Endothelial cell of umbilical vein (primary cell): ENCODE data around the gene TRAPPC3L. TPM values are rescaled to one million over a fixed set of nuclear protein-coding genes. Genes with fewer than 3 reads are reported as not detected.

ENCODE experiments used
- BruUV-seq: library from RNA; stranded (reverse); fragments of 400-500 nt; replicated peaks from 2 replicates; lab custom pipeline; 2021; lab: Mats Ljungman, UMichigan
- CTCF ChIA-PET: fragments of 300-600, 350-600 bp; sonication (Branson Sonifier 250); formaldehyde crosslinking; loops from one replicate; lab custom pipeline; 2021; ENCODE audit warnings: antibody characterized with exemption, inconsistent platforms; lab: Charles Lee
- POLR2A ChIA-PET: fragments of 300-600, 350-600 bp; sonication (Branson Sonifier 250); formaldehyde crosslinking; loops from one replicate; lab custom pipeline; 2021; ENCODE audit warnings: antibody characterized with exemption, inconsistent platforms; lab: Charles Lee
- DNase-seq: peaks from one replicate; pipeline ENCODE4 v3.0.0-alpha.2; 2011; ENCODE audit warnings: low read depth, low spot score
- FAIRE-seq: peaks from 2 replicates; lab custom pipeline; 2011; peaks lifted over from hg19 to GRCh38; lab: Jason Lieb, UNC
- H2AFZ ChIP-seq: 2 replicates; pipeline ENCODE4 v1.6.0; 2012; ENCODE audit warnings: low read depth, low read length, control low read depth, inconsistent platforms
- H3K27ac ChIP-seq: 2 replicates; pipeline ENCODE4 v1.5.1; 2011; ENCODE audit warnings: low read depth, mild to moderate bottlenecking, control low read depth, low read length, moderate library complexity; ENCODE audit not compliant: insufficient read depth
- H3K27me3 ChIP-seq, 2 experiments: 2 replicates each; pipeline versions ENCODE4 v1.6.0 to v1.6.1; 2011; ENCODE audit warnings: low read length in 2 of 2, mixed read lengths in 1 of 2; ENCODE audit not compliant: control insufficient read depth in 2 of 2, insufficient read depth in 2 of 2
- H3K36me3 ChIP-seq, 2 experiments: 2 replicates in 1 of 2; 3 replicates in 1 of 2; pipeline ENCODE4 v1.5.1; 2011; ENCODE audit warnings: low read length in 2 of 2, mild to moderate bottlenecking in 1 of 2, moderate library complexity in 1 of 2; ENCODE audit not compliant: control insufficient read depth in 2 of 2, insufficient read depth in 2 of 2; ENCODE audit errors: extremely low read depth in 1 of 2
- H3K4me1 ChIP-seq: 3 replicates; pipeline ENCODE4 v1.5.1; 2011; ENCODE audit warnings: mild to moderate bottlenecking, low read length; ENCODE audit not compliant: control insufficient read depth, insufficient read depth; ENCODE audit errors: extremely low read depth
- H3K4me2 ChIP-seq: 2 replicates; pipeline ENCODE4 v1.6.1; 2011; ENCODE audit warnings: low read length, control low read depth, mixed read lengths; ENCODE audit not compliant: insufficient read depth
- H3K4me3 ChIP-seq, 3 experiments: fragments of 200-600 bp in 1 of 3; sonication (generic), shearing (Covaris generic) in 1 of 3; replicated peaks in 1 of 3; 2 replicates each; pipeline ENCODE4 v1.5.1; 2011 to 2016; ENCODE audit warnings: control low read depth in 3 of 3, low read length in 3 of 3, mild to moderate bottlenecking in 2 of 3, inconsistent platforms in 1 of 3, low read depth in 1 of 3, moderate library complexity in 1 of 3; ENCODE audit not compliant: insufficient read depth in 1 of 3
- H3K79me2 ChIP-seq: 2 replicates; pipeline ENCODE4 v1.6.0; 2012; ENCODE audit warnings: low read length, inconsistent platforms; ENCODE audit not compliant: control insufficient read depth, insufficient read depth
- H3K9ac ChIP-seq: replicated peaks from 2 replicates; pipeline ENCODE3; 2011; ENCODE audit warnings: low read length, control low read depth; ENCODE audit not compliant: insufficient read depth; ENCODE audit errors: extremely low read depth
- H3K9me1 ChIP-seq: replicated peaks from 3 replicates; pipeline ENCODE4 v1.6.0; 2011; ENCODE audit warnings: mild to moderate bottlenecking, low read length; ENCODE audit not compliant: control insufficient read depth, insufficient read depth; ENCODE audit errors: extremely low read depth
- H3K9me3 ChIP-seq: replicated peaks from 2 replicates; pipeline ENCODE4 v1.5.1; 2012; ENCODE audit warnings: low read length, inconsistent platforms; ENCODE audit not compliant: control insufficient read depth, insufficient read depth
- H4K20me1 ChIP-seq: replicated peaks from 2 replicates; pipeline ENCODE3; 2011; ENCODE audit warnings: mild to moderate bottlenecking, low read length; ENCODE audit not compliant: control insufficient read depth, insufficient read depth; ENCODE audit errors: extremely low read depth
- CTCF ChIP-seq, 2 donors: IDR thresholded peaks; 1 replicate in 1 of 2; 2 replicates in 1 of 2; pipeline ENCODE4 v1.5.1; 2011; ENCODE audit warnings: low read length in 2 of 2, mild to moderate bottlenecking in 2 of 2, moderate library complexity in 2 of 2, control low read depth in 1 of 2, inconsistent platforms in 1 of 2, low read depth in 1 of 2; ENCODE audit not compliant: insufficient read depth in 1 of 2; ENCODE audit errors: extremely low read depth in 1 of 2
- EZH2 ChIP-seq: IDR thresholded peaks from 2 replicates; pipeline ENCODE4 v1.6.1; 2012; ENCODE audit warnings: borderline replicate concordance, low read depth, mild to moderate bottlenecking, moderate library complexity, low read length, inconsistent platforms; ENCODE audit not compliant: severe bottlenecking
- FOS ChIP-seq: IDR thresholded peaks from 2 replicates; pipeline ENCODE4 v1.6.1; 2011; ENCODE audit warnings: mild to moderate bottlenecking, low read length, moderate library complexity, borderline replicate concordance; ENCODE audit not compliant: insufficient read depth
- GATA2 ChIP-seq: IDR thresholded peaks from 2 replicates; pipeline ENCODE4 v1.7.0; 2011; ENCODE audit warnings: low read depth, mild to moderate bottlenecking, moderate library complexity, mixed read lengths, low read length; ENCODE audit not compliant: insufficient read length, insufficient read depth
- JUN ChIP-seq: IDR thresholded peaks from 2 replicates; pipeline ENCODE4 v1.6.1; 2011; ENCODE audit warnings: borderline replicate concordance, low read depth; ENCODE audit not compliant: insufficient read length, insufficient read depth
- MYC ChIP-seq: IDR thresholded peaks from one replicate; pipeline ENCODE4 v1.6.1; 2011; ENCODE audit warnings: mild to moderate bottlenecking, low read depth, low read length
- POLR2A ChIP-seq: IDR thresholded peaks from 2 replicates; pipeline ENCODE4 v1.6.1; 2012; ENCODE audit warnings: low read depth, mild to moderate bottlenecking, control low read depth, low read length
- POLR2AphosphoS5 ChIP-seq: IDR thresholded peaks from 2 replicates; pipeline ENCODE4 v1.6.1; 2012; ENCODE audit warnings: low read depth, mild to moderate bottlenecking, control low read depth, low read length, moderate library complexity; ENCODE audit not compliant: insufficient read depth
- dilution Hi-C: fragments of 300-500 bp; cut with MboI; formaldehyde crosslinking; loops from one replicate; pipeline ENCODE4 v1.15.0; 2019; ENCODE audit warnings: low sequenced_read_pairs; ENCODE audit not compliant: extremely low pct_ligation_motif_present
- intact Hi-C: fragments of 100-400 bp; cut with micrococcal nuclease; formaldehyde crosslinking; loops from one replicate; pipeline ENCODE4 v1.10.0; 2022
- polyA plus RNA-seq, 4 experiments: library from polyadenylated mRNA; depleted of rRNA in 3 of 4; stranded (reverse) in 3 of 4; unstranded in 1 of 4; fragments of >200 nt; gene quantifications; 2 replicates each; pipeline versions ENCODE4 v1.2.1 to v1.2.3, GENCODE V29; 2011 to 2012; ENCODE audit warnings: missing spikeins in 1 of 4
- total RNA-seq: library from RNA; stranded (reverse); gene quantifications from 2 replicates; pipeline ENCODE4 v1.2.3, GENCODE V29; 2021
- TF ChIP-seq, protein P1 (sequence below): IDR thresholded peaks from 2 replicates; pipeline ENCODE4 v1.6.1; 2011; ENCODE audit not compliant: insufficient read depth, insufficient read length

The TRAPPC3L gene
- total and polyA plus RNA-seq, 2 donors (not counting 3 experiments of a cell fraction or from before 2014, with no cell fraction given), result 0.38 TPM; not detected in 1

- dilution Hi-C loops (no loop called here), intact Hi-C loops (no loop called here)
- DNase-seq (no peak), FAIRE-seq (no peak)
- Histone ChIP-seq H3K4me3 (no peak overlapping the region), H3K27ac (no peak overlapping the region), H3K9ac (no peak overlapping the region), H3K79me2 (no peaks in the 10 kb centered on the region), H3K4me1 (peaks cover 2% of the 10 kb centered on the region), H3K9me1 (no peaks in the 10 kb centered on the region), H2AFZ (no peak overlapping the region), H3K4me2 (no peak overlapping the region), H4K20me1 (no peaks in the 10 kb centered on the region), H3K9me3 (no peaks in the 10 kb centered on the region), H3K36me3 (no peaks in the 10 kb centered on the region), H3K27me3 (no peaks in the 10 kb centered on the region)
- no TSS peak for BruUV-seq
- ChIA-PET CTCF (interaction anchor here (1.0 to 5.4 kb wide), 2 partner anchors 11 to 54 kb away, joined by 3 to 44 read pairs; partner anchors contain the start of gene CALHM5), POLR2A (no interaction called here)
- TF ChIP-seq, protein P1, sequence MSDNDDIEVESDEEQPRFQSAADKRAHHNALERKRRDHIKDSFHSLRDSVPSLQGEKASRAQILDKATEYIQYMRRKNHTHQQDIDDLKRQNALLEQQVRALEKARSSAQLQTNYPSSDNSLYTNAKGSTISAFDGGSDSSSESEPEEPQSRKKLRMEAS, result no peak
- no peak for TF ChIP-seq POLR2A
- TF ChIP-seq JUN, result no peak
- no peak for TF ChIP-seq CTCF (IDR thresholded peaks at IDR 0.05; ENCODE audit: extremely low read depth in 1 of 2, insufficient read depth in 1 of 2, low read depth in 1 of 2, low read length in 2 of 2)
- TF ChIP-seq MYC, result no peak
- no peak for TF ChIP-seq GATA2
- no peak for TF ChIP-seq POLR2AphosphoS5
- TF ChIP-seq EZH2, result no peak
- TF ChIP-seq FOS, result no peak
Observed at GRCh38 chr6:116522896-116523295, 22.6 kb downstream of the TRAPPC3L start.
